IPS-20b (cell line): ENCODE data around the gene CCN5.

Source experiments
- H3K27ac ChIP-seq: one replicate; pipeline ENCODE4 v1.5.1; 2013; ENCODE audit warnings: low read length
- H3K27me3 ChIP-seq: 2 replicates; pipeline ENCODE4 v1.6.1; 2013; ENCODE audit warnings: mild to moderate bottlenecking, low read length, inconsistent platforms; ENCODE audit not compliant: insufficient read depth
- H3K36me3 ChIP-seq: 2 replicates; pipeline ENCODE4 v1.6.1; 2013; ENCODE audit warnings: low read depth, mild to moderate bottlenecking, inconsistent platforms, low read length, moderate library complexity; ENCODE audit not compliant: insufficient read depth
- H3K4me1 ChIP-seq: 2 replicates; pipeline ENCODE4 v1.6.1; 2013; ENCODE audit warnings: mild to moderate bottlenecking, control low read depth, inconsistent platforms, low read length, moderate library complexity; ENCODE audit not compliant: insufficient read depth
- H3K4me3 ChIP-seq: 2 replicates; pipeline ENCODE4 v1.5.1; 2013; ENCODE audit warnings: mild to moderate bottlenecking, low read length, inconsistent platforms
- H3K9ac ChIP-seq: 2 replicates; pipeline ENCODE4 v1.6.1; 2013; ENCODE audit warnings: low read depth, mild to moderate bottlenecking, inconsistent platforms, low read length, moderate library complexity
- H3K9me3 ChIP-seq: 2 replicates; pipeline ENCODE4 v1.6.1; 2013; ENCODE audit warnings: mild to moderate bottlenecking, low read depth, low read length, inconsistent platforms; ENCODE audit not compliant: insufficient read depth

Gene CCN5

GRCh38 chr20:44770484-44771171 is 55.5 kb downstream of the CCN5 start:
- Histone ChIP-seq H3K36me3 (peaks cover 7% of the 10 kb centered on the region; the same call in 1 of the 2 replicates), H3K9me3 (no peaks in the 10 kb centered on the region), H3K9ac (no peak overlapping the region), H3K27ac (no peak overlapping the region), H3K27me3 (no peaks in the 10 kb centered on the region), H3K4me1 (no peaks in the 10 kb centered on the region), H3K4me3 (no peak overlapping the region)

GRCh38 chr20:44771172-44771535 is 56.0 kb downstream of the CCN5 start:
- H3K27ac ChIP-seq, result no peak overlapping the region
- no peaks in the 10 kb centered on the region for H3K4me1 ChIP-seq
- H3K27me3 ChIP-seq, result no peaks in the 10 kb centered on the region

GRCh38 chr20:44772636-44773035 is 57.5 kb downstream of the CCN5 start:
- Histone ChIP-seq H3K36me3 (peaks cover 7% of the 10 kb centered on the region; the same call in 1 of the 2 replicates), H3K4me1 (no peaks in the 10 kb centered on the region), H3K27me3 (no peaks in the 10 kb centered on the region), H3K9me3 (no peaks in the 10 kb centered on the region), H3K9ac (no peak overlapping the region), H3K4me3 (no peak overlapping the region), H3K27ac (no peak overlapping the region)

More at GRCh38 chr20:44771172-44771535, 56.0 kb downstream of the CCN5 start:
- Histone ChIP-seq H3K9ac (no peak overlapping the region), H3K4me3 (no peak overlapping the region), H3K36me3 (peaks cover 7% of the 10 kb centered on the region; the same call in 1 of the 2 replicates), H3K9me3 (no peaks in the 10 kb centered on the region)

- Histone ChIP-seq H3K9ac (no peak overlapping the region), H3K27ac (no peak overlapping the region), H3K36me3 (peaks cover 7% of the 10 kb centered on the region; the same call in 1 of the 2 replicates), H3K27me3 (no peaks in the 10 kb centered on the region), H3K4me3 (no peak overlapping the region), H3K4me1 (no peaks in the 10 kb centered on the region), H3K9me3 (no peaks in the 10 kb centered on the region)
Observed at GRCh38 chr20:44773070-44773829, 58.1 kb downstream of the CCN5 start.

- Histone ChIP-seq H3K9ac (no peak overlapping the region), H3K27me3 (no peaks in the 10 kb centered on the region), H3K9me3 (no peaks in the 10 kb centered on the region), H3K4me1 (no peaks in the 10 kb centered on the region), H3K36me3 (no peaks in the 10 kb centered on the region), H3K27ac (no peak overlapping the region), H3K4me3 (no peak overlapping the region)
Observed at GRCh38 chr20:44776980-44777379, 61.8 kb downstream of the CCN5 start.
